HG03558 (cell line): ENCODE measurements around the gene AADACL3.

Experiments
- ATAC-seq: cut with Tn5 transposase; IDR thresholded peaks from one replicate; pipeline ENCODE4 v1.9.1; 2021; ENCODE audit warnings: moderate number of reproducible peaks; ENCODE audit not compliant: unreplicated experiment; ENCODE audit errors: extremely low read depth

Gene AADACL3

DNA sequence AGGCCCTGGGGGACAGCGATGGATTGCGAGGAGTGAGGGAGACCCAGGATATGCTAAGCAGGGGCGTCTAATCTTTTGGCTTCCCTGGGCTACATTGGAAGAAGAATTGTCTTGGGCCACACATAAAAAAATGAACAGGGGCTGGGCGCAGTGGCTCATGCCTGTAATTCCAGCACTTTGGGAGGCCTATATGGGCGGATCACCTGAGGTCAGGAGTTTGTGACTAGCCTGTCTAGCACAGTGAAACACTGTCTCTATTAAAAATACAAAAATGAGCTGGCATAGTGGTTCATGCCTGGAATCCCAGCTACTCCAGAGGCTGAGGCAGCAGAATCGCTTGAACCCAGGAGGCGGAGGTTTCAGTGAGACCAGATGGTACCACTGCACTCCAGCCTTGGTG is 46.9 kb downstream of the AADACL3 start:
- no peak for ATAC-seq

DNA sequence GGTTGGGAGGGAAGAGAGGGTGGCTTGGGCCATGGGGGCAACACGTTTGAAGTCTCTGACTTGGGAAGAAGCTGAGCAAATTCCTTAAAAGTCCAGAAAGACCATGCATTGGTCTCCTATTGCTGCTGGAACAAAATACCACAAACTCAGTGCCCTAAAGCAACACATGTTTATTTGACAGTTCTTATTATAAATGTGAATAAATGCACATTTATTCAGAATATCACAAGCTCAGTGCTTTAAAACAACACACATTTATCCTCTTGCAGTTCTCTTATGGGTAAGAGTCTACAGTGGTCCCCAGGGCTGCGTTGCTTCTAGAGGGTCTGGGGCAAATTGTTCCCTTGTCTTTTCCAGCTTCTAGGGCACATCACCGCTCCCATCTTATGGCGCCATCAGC is 47.6 kb downstream of the AADACL3 start:
- no peak for ATAC-seq

DNA sequence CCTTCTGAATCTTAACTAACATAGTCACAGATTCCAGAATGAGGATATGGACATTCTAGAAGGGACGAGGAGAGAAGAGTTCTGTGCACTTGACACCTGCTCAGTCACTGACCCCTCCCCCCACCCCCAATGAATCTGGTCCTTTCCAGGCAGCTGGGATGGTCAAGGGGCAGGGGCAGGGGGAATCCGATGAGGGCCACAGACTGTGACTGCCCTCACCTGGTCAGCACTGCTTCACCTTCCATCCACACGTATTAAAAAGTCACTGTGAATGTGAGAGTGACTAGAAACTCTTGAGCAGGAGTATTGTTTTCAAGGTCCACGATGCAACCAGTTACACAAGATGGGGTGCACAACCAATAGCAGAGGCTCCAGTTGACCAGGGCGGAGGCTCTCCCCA is 48.1 kb downstream of the AADACL3 start:
- no peak for ATAC-seq

DNA sequence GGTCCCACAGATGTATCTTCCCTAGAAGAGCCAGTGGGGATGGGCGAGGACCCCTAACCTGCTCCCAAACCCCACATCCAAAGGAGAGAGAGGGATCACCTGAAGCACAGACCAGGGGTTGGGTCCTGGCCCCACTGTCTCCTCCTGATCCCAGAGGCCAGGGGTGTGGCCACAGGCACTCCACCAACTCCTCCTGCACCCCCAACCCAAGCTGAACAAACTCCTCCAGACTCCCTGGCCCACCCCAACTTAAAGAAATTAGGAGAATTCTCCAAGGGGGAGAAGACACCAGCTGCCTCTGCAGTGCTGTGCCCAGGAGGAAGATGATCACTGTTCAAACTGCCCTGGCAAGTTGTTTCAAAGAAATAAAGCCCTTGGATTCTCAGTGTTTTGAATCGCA is 53.1 kb downstream of the AADACL3 start:
- ATAC-seq: no peak

DNA sequence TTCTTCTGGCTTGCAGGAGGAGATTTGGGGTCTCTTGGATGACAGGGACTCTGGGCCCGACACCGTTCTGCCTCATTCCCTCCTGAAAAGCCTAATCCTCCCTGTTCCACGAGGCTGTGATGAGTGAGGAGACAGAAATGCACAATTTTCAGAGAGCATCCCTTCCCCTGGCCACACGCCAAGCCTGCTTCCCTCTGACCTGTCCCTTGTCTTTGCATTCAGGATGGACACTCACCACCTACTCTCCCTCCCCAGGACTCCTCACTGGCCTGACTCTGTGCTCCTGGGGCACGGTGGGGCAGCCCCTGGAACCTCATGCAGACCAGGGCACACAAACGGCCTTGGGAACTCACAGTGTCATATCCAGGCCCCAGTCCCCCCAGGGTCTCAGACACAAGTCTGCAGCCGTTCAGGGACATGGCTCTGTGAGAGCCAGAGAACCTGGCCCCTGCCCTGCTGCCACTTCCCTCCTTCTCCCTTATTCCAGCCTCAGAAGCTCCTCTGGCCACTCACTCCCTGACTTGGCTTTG is 54.1 kb downstream of the AADACL3 start:
- ATAC-seq: no peak

DNA sequence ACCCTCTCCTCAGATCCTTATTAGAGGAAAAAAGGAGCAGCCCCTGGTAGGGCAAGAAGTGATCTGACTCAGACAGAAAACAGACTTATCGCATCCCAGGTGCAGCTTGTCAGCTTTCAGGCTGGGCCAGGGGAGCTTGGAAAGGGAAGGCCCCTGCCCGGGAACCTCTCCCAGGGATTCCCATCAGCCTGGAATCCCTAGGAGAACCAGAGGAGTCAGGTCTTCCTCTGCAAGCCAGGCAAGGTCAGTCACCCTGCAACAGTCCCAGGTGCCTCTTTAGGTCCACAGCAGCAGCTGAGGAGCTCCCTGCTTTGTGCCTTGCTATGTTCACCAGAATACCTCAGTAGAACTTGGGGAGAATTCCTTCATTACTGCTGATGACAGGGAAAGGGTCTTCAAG is 54.7 kb downstream of the AADACL3 start:
- ATAC-seq: no peak

DNA sequence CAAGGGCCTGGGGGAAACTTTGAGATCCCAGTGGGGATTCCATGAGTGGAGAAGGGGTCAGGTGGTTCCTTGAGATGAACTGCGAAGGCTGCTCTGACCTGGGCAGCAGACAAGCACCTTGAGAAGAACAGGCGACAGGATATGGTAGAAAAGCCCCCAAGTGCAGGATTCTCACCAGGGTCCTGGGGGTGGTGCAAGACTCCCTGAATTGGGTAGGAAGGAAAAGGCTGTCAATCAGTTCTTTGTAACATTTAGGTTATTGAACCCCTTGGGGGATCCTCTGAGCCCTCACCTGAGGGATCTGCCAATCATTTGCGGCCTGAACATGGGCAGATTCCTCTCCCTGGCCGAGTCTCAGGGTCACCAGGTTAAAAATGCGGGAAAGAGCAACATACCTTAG is 55.3 kb downstream of the AADACL3 start:
- no peak for ATAC-seq

DNA sequence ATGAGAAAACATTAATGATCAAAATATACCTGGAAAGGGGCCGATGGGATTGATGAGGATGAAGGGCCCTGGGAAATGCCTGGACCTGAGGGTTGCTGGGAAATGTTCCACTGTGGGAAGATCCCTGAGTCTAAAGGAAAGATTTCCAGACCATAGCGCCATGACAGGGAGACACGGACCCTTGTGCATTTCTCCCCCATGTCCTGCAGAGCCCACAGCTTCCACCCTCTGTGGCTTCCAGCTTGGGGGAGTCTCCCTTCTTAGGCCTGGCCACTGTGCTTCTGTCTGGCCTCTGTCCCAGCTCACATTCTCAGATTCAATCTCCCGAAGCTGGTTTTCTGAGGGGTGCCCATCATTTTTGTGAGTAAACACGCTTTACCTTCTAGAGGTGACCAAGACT is 56.6 kb downstream of the AADACL3 start:
- ATAC-seq: no peak

DNA sequence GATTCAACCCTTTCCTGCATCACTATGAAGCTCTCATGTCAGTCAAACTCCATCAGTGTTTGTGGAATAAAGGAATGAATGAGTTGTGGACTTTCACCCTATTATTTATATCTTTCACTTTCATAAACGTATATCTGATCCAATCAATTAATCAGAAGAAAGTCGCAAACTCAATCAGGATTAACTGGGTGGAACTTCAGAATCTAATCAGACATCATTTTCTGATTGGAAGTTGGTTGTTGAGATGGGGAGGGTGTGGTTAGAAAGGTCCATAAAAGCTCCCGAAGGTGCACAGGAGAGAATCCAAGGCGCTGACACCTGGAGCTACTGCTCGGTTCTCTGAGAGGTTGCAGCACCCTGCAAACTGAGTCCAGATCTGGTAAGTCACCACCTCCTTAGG is 57.5 kb downstream of the AADACL3 start, which contains the start of gene PRAMEF12:
TSS of gene PRAMEF12 (plus strand) at position 301 of the 400 bp plus-strand sequence. CDS start 1,130 bp downstream, outside the sequence.
- ATAC-seq: no peak

DNA sequence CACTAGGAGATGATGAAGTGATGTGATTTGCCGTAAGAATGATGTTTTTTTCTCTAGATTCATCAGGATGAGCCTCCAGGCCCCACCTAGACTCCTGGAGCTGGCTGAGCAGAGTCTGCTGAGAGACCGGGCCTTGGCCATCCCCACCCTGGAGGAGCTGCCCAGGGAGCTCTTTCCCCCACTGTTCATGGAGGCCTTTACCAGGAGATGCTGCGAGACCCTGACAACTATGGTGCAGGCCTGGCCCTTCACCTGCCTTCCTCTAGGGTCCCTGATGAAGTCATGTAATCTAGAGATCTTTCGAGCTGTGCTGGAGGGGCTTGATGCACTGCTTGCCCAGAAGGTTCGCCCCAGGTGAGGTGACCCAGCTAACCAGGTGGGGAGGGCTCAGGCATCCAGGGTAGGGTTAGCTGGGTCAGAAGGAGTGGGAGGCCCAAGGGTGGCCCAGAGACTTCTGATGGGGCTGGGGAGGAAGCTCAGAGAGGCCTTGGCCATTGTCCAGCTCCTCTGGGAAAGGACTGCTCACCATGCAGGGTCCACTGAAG is 59.0 kb downstream of the AADACL3 start:
- ATAC-seq: no peak

DNA sequence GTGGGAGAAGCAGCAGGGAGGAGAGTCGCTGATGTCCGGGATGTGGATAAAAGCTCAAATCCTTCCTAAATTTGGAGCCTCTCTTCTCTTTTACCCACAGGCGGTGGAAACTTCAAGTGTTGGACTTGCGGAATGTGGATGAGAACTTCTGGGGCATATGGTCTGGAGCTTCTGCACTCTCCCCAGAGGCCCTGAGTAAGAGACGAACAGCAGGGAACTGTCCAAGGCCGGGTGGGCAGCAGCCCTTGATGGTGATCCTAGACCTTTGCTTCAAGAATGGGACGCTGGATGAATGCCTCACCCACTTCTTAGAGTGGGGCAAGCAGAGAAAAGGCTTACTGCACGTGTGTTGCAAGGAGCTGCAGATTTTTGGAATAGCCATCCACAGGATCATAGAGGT is 59.5 kb downstream of the AADACL3 start:
- no peak for ATAC-seq

DNA sequence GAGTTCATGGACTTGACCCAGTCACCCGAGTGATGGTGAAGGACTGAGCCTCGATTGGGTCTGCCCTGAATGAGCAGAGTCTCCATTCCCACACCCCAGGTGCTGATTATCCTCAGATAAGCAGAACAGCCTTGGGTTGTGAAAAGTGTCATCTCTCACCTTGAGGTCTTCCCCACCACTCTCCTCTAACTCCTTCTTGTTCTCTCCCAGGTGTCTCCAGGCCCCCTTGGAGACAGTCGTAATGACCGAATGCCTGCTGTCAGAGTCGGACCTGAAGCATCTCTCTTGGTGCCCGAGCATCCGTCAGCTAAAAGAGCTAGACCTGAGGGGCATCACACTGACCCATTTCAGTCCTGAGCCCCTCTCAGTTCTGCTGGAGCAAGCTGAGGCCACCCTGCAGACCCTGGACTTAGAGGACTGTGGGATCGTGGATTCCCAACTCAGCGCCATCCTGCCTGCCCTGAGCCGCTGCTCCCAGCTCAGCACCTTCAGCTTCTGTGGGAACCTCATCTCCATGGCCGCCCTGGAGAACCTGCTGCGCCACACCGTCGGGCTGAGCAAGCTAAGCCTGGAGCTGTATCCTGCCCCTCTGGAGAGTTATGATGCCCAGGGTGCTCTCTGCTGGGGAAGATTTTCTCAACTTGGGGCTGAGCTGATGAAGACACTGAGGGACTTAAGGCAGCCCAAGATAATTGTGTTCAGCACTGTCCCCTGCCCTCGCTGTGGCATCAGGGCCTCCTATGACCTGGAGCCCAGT is 61.1 kb downstream of the AADACL3 start:
- no peak for ATAC-seq
